Caco-2 (cell line): ENCODE data around the gene NPAS3. TPM values are rescaled to one million over a fixed set of nuclear protein-coding genes. Genes with fewer than 3 reads are reported as not detected.

Source experiments
- BruUV-seq: library from RNA; stranded (reverse); fragments of 400-500 nt; replicated peaks from 2 replicates; lab custom pipeline; 2021; lab: Mats Ljungman, UMichigan
- CTCF ChIA-PET: fragments of 300-600 bp; sonication (Branson Sonifier 250); formaldehyde crosslinking; loops from one replicate; lab custom pipeline; 2022; ENCODE audit warnings: antibody characterized with exemption; lab: Charles Lee
- POLR2A ChIA-PET: fragments of 300-600 bp; sonication (Branson Sonifier 250); formaldehyde crosslinking; loops from one replicate; lab custom pipeline; 2022; ENCODE audit warnings: antibody characterized with exemption; lab: Charles Lee
- DNase-seq, 2 experiments: peaks; one replicate each; pipeline versions ENCODE4 v3.0.0 to v3.0.0-alpha.2; 2020 to 2022
- H3K27me3 ChIP-seq: replicated peaks from 2 replicates; pipeline ENCODE4 v1.6.0; 2011; ENCODE audit warnings: low read length; ENCODE audit not compliant: control insufficient read depth, insufficient read depth
- H3K36me3 ChIP-seq: 2 replicates; pipeline ENCODE4 v1.5.1; 2011; ENCODE audit warnings: low read length; ENCODE audit not compliant: control insufficient read depth, insufficient read depth
- H3K4me1 ChIP-seq: fragments of 250-450 bp; sonication (Bioruptor Pico); 2 replicates; pipeline ENCODE4 v1.5.1; 2020; ENCODE audit warnings: mild to moderate bottlenecking
- H3K4me3 ChIP-seq: 2 replicates; pipeline ENCODE4 v1.5.1; 2011; ENCODE audit warnings: low read depth, mild to moderate bottlenecking, control low read depth, low read length
- H3K9me3 ChIP-seq: fragments of 250-450 bp; sonication (Bioruptor Pico); 2 replicates; pipeline ENCODE4 v1.5.1; 2020; ENCODE audit warnings: mild to moderate bottlenecking, moderate library complexity
- H3K27ac Mint-ChIP-seq: one replicate; pipeline ENCODE4 v1.8.0; 2022; ENCODE audit warnings: mixed read lengths; ENCODE audit not compliant: unreplicated experiment
- H3K27me3 Mint-ChIP-seq: one replicate; pipeline ENCODE4 v1.8.0; 2022; ENCODE audit warnings: mixed read lengths; ENCODE audit not compliant: insufficient read depth, unreplicated experiment
- H3K36me3 Mint-ChIP-seq: one replicate; pipeline ENCODE4 v1.8.0; 2022; ENCODE audit warnings: mild to moderate bottlenecking, mixed read lengths; ENCODE audit not compliant: insufficient read depth, unreplicated experiment
- H3K4me1 Mint-ChIP-seq: one replicate; pipeline ENCODE4 v1.8.0; 2022; ENCODE audit warnings: low read depth, mixed read lengths; ENCODE audit not compliant: unreplicated experiment
- H3K4me3 Mint-ChIP-seq: one replicate; pipeline ENCODE4 v1.8.0; 2022; ENCODE audit warnings: mild to moderate bottlenecking, moderate library complexity, mixed read lengths; ENCODE audit not compliant: unreplicated experiment
- H3K9me3 Mint-ChIP-seq: one replicate; pipeline ENCODE4 v1.8.0; 2022; ENCODE audit warnings: mixed read lengths; ENCODE audit not compliant: unreplicated experiment
- CTCF ChIP-seq, 2 experiments: fragments of 200-600 bp in 1 of 2; IDR thresholded peaks; 1 replicate in 1 of 2; 2 replicates in 1 of 2; pipeline versions ENCODE4 v1.5.1 to v1.8.0; 2011 to 2022; ENCODE audit warnings: antibody characterized with exemption in 1 of 2, control low read depth in 1 of 2, inconsistent platforms in 1 of 2, low read depth in 1 of 2, low read length in 1 of 2, mild to moderate bottlenecking in 1 of 2, moderate library complexity in 1 of 2; ENCODE audit not compliant: insufficient read depth in 1 of 2, severe bottlenecking in 1 of 2, unreplicated experiment in 1 of 2
- intact Hi-C: fragments of 100-400 bp; cut with micrococcal nuclease; formaldehyde crosslinking; loops from one replicate; pipeline ENCODE4 v1.10.0; 2022; ENCODE audit not compliant: unreplicated experiment
- total RNA-seq: library from RNA; stranded (reverse); gene quantifications from 2 replicates; pipeline ENCODE4 v1.2.3, GENCODE V29; 2022

The NPAS3 gene
- total RNA-seq, 1 experiment from 2014 or later = not detected

- no peak for TF ChIP-seq CTCF (IDR thresholded peaks at IDR 0.05; ENCODE audit: insufficient read depth in 1 of 2, low read depth in 1 of 2, low read length in 1 of 2, severe bottlenecking in 1 of 2, unreplicated experiment in 1 of 2)
- peaks cover 13% of the 10 kb centered on the region for H3K4me1 ChIP-seq
- POLR2A ChIA-PET = no interaction called here
- no peaks in the 10 kb centered on the region for H3K36me3 ChIP-seq
- Mint-ChIP-seq H3K27ac (no peak overlapping the region), H3K36me3 (no peaks in the 10 kb centered on the region), H3K4me3 (no peak overlapping the region), H3K9me3 (no peaks in the 10 kb centered on the region), H3K27me3 (no peaks in the 10 kb centered on the region), H3K4me1 (peaks cover 5% of the 10 kb centered on the region)
- no peaks in the 10 kb centered on the region for H3K9me3 ChIP-seq
- H3K4me3 ChIP-seq = no peak overlapping the region
- BruUV-seq = no TSS peak
- CTCF ChIA-PET = no interaction called here
- H3K27me3 ChIP-seq = no peaks in the 10 kb centered on the region
- intact Hi-C loops = no loop called here
- no peak for DNase-seq
Observed at GRCh38 chr14:33163109-33163508, 224.4 kb downstream of the NPAS3 start.

- BruUV-seq = no TSS peak
- H3K36me3 ChIP-seq = no peaks in the 10 kb centered on the region
- peaks cover 1% of the 10 kb centered on the region for H3K27me3 Mint-ChIP-seq
- intact Hi-C loops = no loop called here
- peaks cover 13% of the 10 kb centered on the region for H3K4me1 ChIP-seq
- no peak overlapping the region for H3K27ac Mint-ChIP-seq
- H3K9me3 ChIP-seq = no peaks in the 10 kb centered on the region
- H3K4me3 ChIP-seq = no peak overlapping the region
- H3K4me3 Mint-ChIP-seq = no peak overlapping the region
- no peaks in the 10 kb centered on the region for H3K27me3 ChIP-seq
- CTCF ChIA-PET = no interaction called here
- DNase-seq = no peak
- H3K36me3 Mint-ChIP-seq = no peaks in the 10 kb centered on the region
- H3K4me1 Mint-ChIP-seq = peaks cover under 1% of the 10 kb centered on the region
- POLR2A ChIA-PET = no interaction called here
- no peaks in the 10 kb centered on the region for H3K9me3 Mint-ChIP-seq
- no peak for TF ChIP-seq CTCF (IDR thresholded peaks at IDR 0.05; ENCODE audit: insufficient read depth in 1 of 2, low read depth in 1 of 2, low read length in 1 of 2, severe bottlenecking in 1 of 2, unreplicated experiment in 1 of 2)
Observed at GRCh38 chr14:33163600-33163999, 224.9 kb downstream of the NPAS3 start.

- Mint-ChIP-seq H3K4me3 (no peak overlapping the region), H3K27me3 (peaks cover 2% of the 10 kb centered on the region), H3K27ac (no peak overlapping the region), H3K9me3 (no peaks in the 10 kb centered on the region), H3K36me3 (no peaks in the 10 kb centered on the region), H3K4me1 (no peaks in the 10 kb centered on the region)
- no peak for TF ChIP-seq CTCF (IDR thresholded peaks at IDR 0.05; ENCODE audit: insufficient read depth in 1 of 2, low read depth in 1 of 2, low read length in 1 of 2, severe bottlenecking in 1 of 2, unreplicated experiment in 1 of 2)
- ChIA-PET CTCF (no interaction called here), POLR2A (interaction anchor here (0.7 kb wide), 1 partner anchor 357 kb away, joined by 4 read pairs; no protein-coding TSS in a partner anchor)
- Histone ChIP-seq H3K4me3 (no peak overlapping the region), H3K27me3 (no peaks in the 10 kb centered on the region), H3K9me3 (no peaks in the 10 kb centered on the region), H3K36me3 (no peaks in the 10 kb centered on the region), H3K4me1 (peaks cover 13% of the 10 kb centered on the region)
- no TSS peak for BruUV-seq
- intact Hi-C loops = loop anchor here (1.0 kb wide), 2 partner anchors 11 to 47 kb away; no protein-coding TSS in a partner anchor
- peak; percentile 71 to 79 for DNase-seq
Observed at GRCh38 chr14:33165144-33165925, 226.7 kb downstream of the NPAS3 start.
